Left lung (tissue), 10 donors: ENCODE data around the gene RFWD3. TPM values are rescaled to one million over a fixed set of nuclear protein-coding genes. Genes with fewer than 3 reads are reported as not detected.
A peak's percentile ranks its signal among the peaks of the same experiment; 100 is the strongest.

Experiments
- ATAC-seq: fragments of 200-7000 bp; cut with Tn5 transposase; one replicate; pipeline ENCODE4 v1.9.1; 2020; ENCODE audit warnings: moderate library complexity
- DNase-seq, 4 donors: peaks; one replicate each; pipeline ENCODE4 v3.0.0-alpha.2; 2013 to 2020
- H3K27ac ChIP-seq, 2 donors: fragments of 200-600 bp; sonication (generic) in 1 of 2; one replicate each; pipeline versions ENCODE4 v1.5.0 to v1.8.0; 2020 to 2021
- H3K27me3 ChIP-seq, 2 donors: fragments of 200-600 bp; sonication (generic) in 1 of 2; one replicate each; pipeline versions ENCODE4 v1.5.0 to v1.8.0; 2020 to 2021
- H3K36me3 ChIP-seq, 2 donors: fragments of 200-600 bp; sonication (generic) in 1 of 2; one replicate each; pipeline versions ENCODE4 v1.5.0 to v1.8.0; 2020 to 2021
- H3K4me1 ChIP-seq, 2 donors: fragments of 200-600 bp; one replicate each; pipeline ENCODE4 v1.8.0; 2021
- H3K4me3 ChIP-seq, 2 donors: fragments of 200-600 bp; sonication (generic) in 1 of 2; one replicate each; pipeline versions ENCODE4 v1.5.0 to v1.8.0; 2020 to 2021; ENCODE audit warnings: mild to moderate bottlenecking in 1 of 2
- H3K9me3 ChIP-seq, 2 donors: fragments of 200-600 bp; sonication (generic) in 1 of 2; one replicate each; pipeline versions ENCODE4 v1.5.0 to v1.8.0; 2020 to 2021
- CTCF ChIP-seq, 2 donors: fragments of 200-600 bp; sonication (generic) in 1 of 2; IDR thresholded peaks; one replicate each; pipeline versions ENCODE4 v1.5.0 to v1.8.0; 2021; ENCODE audit warnings: antibody characterized with exemption in 2 of 2
- intact Hi-C, 2 donors: fragments of 100-400 bp; cut with DNase I; formaldehyde crosslinking; loops; one replicate each; pipeline versions ENCODE4 v1.11.2 to v1.14.2; 2022
- polyA plus RNA-seq, 6 donors: library from polyadenylated mRNA; unstranded; fragments of 120-200 nt; gene quantifications; one replicate each; pipeline ENCODE4 v1.2.1, GENCODE V29; 2013; ENCODE audit not compliant: insufficient read length in 6 of 6
- total RNA-seq, 2 donors: library from RNA; stranded (reverse); fragmentation: NEBNext Ultra II Directional; extraction: Animal tissue kit (Norgen Biotek cat#: 25700); gene quantifications; one replicate each; pipeline ENCODE4 v1.2.1, GENCODE V29; 2021
- donor health status: DM: no; HTN: yes; CAD: no.
- donor health status: DM: no; HTN: no; CAD: no.

The RFWD3 gene
- total and polyA plus RNA-seq, 8 donors: 20.7 to 27.7 (median 24.2) TPM

GRCh38 chr16:74583926-74584666 lies 82.6 kb downstream of the RFWD3 start:
- DNase-seq (no peak), ATAC-seq (no peak)
- no peaks in the 10 kb centered on the region for H3K9me3 ChIP-seq
- no peaks in the 10 kb centered on the region for H3K36me3 ChIP-seq
- H3K27me3 ChIP-seq: no peaks in the 10 kb centered on the region
- intact Hi-C loops: no loop called here
- no peak overlapping the region for H3K4me3 ChIP-seq
- TF ChIP-seq CTCF (IDR thresholded peaks at IDR 0.05): no peak
- H3K4me1 ChIP-seq: peaks cover 3 to 28% of the 10 kb centered on the region in 2 donors
- H3K27ac ChIP-seq: peak overlapping the region in 1 of 2 donors; percentile 45

GRCh38 chr16:74582970-74583369 lies 83.7 kb downstream of the RFWD3 start:
- Histone ChIP-seq H3K27ac (no peak overlapping the region), H3K9me3 (no peaks in the 10 kb centered on the region), H3K4me1 (peaks cover 3 to 35% of the 10 kb centered on the region in 2 donors), H3K36me3 (no peaks in the 10 kb centered on the region), H3K27me3 (no peaks in the 10 kb centered on the region), H3K4me3 (no peak overlapping the region)
- TF ChIP-seq CTCF (IDR thresholded peaks at IDR 0.05): no peak
- intact Hi-C loops: no loop called here
- DNase-seq (no peak), ATAC-seq (no peak)

- Histone ChIP-seq H3K27ac (no peak overlapping the region), H3K36me3 (no peaks in the 10 kb centered on the region), H3K4me1 (peaks cover 3 to 39% of the 10 kb centered on the region in 2 donors), H3K27me3 (no peaks in the 10 kb centered on the region), H3K4me3 (no peak overlapping the region), H3K9me3 (no peaks in the 10 kb centered on the region)
- DNase-seq: no peak
- TF ChIP-seq CTCF (IDR thresholded peaks at IDR 0.05): no peak
- ATAC-seq: no peak
- intact Hi-C loops: no loop called here
These were observed 85.8 kb downstream of the RFWD3 start for GRCh38 chr16:74580833-74581232.

- no peak overlapping the region for H3K27ac ChIP-seq
- no peak for DNase-seq
- ATAC-seq: no peak
- H3K27me3 ChIP-seq: no peaks in the 10 kb centered on the region
- no peak overlapping the region for H3K4me3 ChIP-seq
- intact Hi-C loops: no loop called here
- H3K36me3 ChIP-seq: no peaks in the 10 kb centered on the region
- H3K9me3 ChIP-seq: no peaks in the 10 kb centered on the region
- TF ChIP-seq CTCF (IDR thresholded peaks at IDR 0.05): no peak
- H3K4me1 ChIP-seq: peaks cover 3 to 37% of the 10 kb centered on the region in 2 donors
These were observed 87.8 kb downstream of the RFWD3 start for GRCh38 chr16:74578838-74579237.

- Histone ChIP-seq H3K27ac (no peak overlapping the region), H3K9me3 (no peaks in the 10 kb centered on the region)
- TF ChIP-seq CTCF (IDR thresholded peaks at IDR 0.05): no peak
These were observed 88.2 kb downstream of the RFWD3 start for GRCh38 chr16:74578433-74578832.

More at GRCh38 chr16:74578433-74578832, 88.2 kb downstream of the RFWD3 start:
- Histone ChIP-seq H3K27me3 (no peaks in the 10 kb centered on the region), H3K4me1 (peaks cover 3 to 36% of the 10 kb centered on the region in 2 donors), H3K36me3 (no peaks in the 10 kb centered on the region), H3K4me3 (no peak overlapping the region)
- intact Hi-C loops: no loop called here
- ATAC-seq (no peak), DNase-seq (no peak)
